Gastroesophageal sphincter (tissue), 3 donors: ENCODE results near the gene PPP1R1A.

Experiments
- EP300 ChIP-seq: sonication (generic); formaldehyde crosslinking; IDR thresholded peaks from one replicate; pipeline ENCODE4 v1.6.1; 2017; ENCODE audit warnings: antibody characterized with exemption, mild to moderate bottlenecking
- POLR2A ChIP-seq, 2 donors: fragments of 450-650 bp; IDR thresholded peaks; one replicate each; pipeline ENCODE4 v1.6.1; 2017; ENCODE audit warnings: antibody characterized with exemption in 2 of 2, mild to moderate bottlenecking in 2 of 2, moderate library complexity in 1 of 2
- TF ChIP-seq, protein P1 (sequence below), 4 experiments: fragments of 200-600 bp in 2 of 4; fragments of 450-650 bp in 2 of 4; sonication (generic) in 1 of 4; IDR thresholded peaks; one replicate each; pipeline ENCODE4 v1.5.1; 2017 to 2019; ENCODE audit warnings: antibody characterized with exemption in 4 of 4, mild to moderate bottlenecking in 2 of 4, moderate library complexity in 2 of 4

- TF ChIP-seq, protein P1, sequence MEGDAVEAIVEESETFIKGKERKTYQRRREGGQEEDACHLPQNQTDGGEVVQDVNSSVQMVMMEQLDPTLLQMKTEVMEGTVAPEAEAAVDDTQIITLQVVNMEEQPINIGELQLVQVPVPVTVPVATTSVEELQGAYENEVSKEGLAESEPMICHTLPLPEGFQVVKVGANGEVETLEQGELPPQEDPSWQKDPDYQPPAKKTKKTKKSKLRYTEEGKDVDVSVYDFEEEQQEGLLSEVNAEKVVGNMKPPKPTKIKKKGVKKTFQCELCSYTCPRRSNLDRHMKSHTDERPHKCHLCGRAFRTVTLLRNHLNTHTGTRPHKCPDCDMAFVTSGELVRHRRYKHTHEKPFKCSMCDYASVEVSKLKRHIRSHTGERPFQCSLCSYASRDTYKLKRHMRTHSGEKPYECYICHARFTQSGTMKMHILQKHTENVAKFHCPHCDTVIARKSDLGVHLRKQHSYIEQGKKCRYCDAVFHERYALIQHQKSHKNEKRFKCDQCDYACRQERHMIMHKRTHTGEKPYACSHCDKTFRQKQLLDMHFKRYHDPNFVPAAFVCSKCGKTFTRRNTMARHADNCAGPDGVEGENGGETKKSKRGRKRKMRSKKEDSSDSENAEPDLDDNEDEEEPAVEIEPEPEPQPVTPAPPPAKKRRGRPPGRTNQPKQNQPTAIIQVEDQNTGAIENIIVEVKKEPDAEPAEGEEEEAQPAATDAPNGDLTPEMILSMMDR (IDR thresholded peaks at IDR 0.05): no peak
- TF ChIP-seq POLR2A (IDR thresholded peaks at IDR 0.05): no peak
- no peak for TF ChIP-seq EP300
These were observed 44.9 kb downstream of the PPP1R1A start for GRCh38 chr12:54543526-54543925.
